Esophagus squamous epithelium (tissue), 5 donors: Measurements from ENCODE around the gene RIC8A. TPM values are rescaled to one million over a fixed set of nuclear protein-coding genes. Genes with fewer than 3 reads are reported as not detected.

Experiments used
- DNase-seq: peaks from one replicate; lab custom pipeline; 2025; lab: John Stamatoyannopoulos, UW
- H3K27ac ChIP-seq, 4 donors: fragments of 200-600 bp; sonication (generic); one replicate each; pipeline ENCODE4 v1.5.1; 2016 to 2019; ENCODE audit warnings: mild to moderate bottlenecking in 1 of 4
- H3K27me3 ChIP-seq, 4 donors: fragments of 200-600 bp; sonication (generic); 1 replicate in 3 of 4; 2 replicates in 1 of 4; pipeline versions ENCODE4 v1.5.1 to v1.6.0; 2017 to 2021; ENCODE audit warnings: antibody characterized with exemption in 1 of 4
- H3K36me3 ChIP-seq, 3 donors: fragments of 200-600 bp; sonication (generic); one replicate each; pipeline ENCODE4 v1.5.1; 2016 to 2019
- H3K4me1 ChIP-seq, 3 donors: fragments of 200-600 bp; sonication (generic); one replicate each; pipeline ENCODE4 v1.5.1; 2017 to 2019
- H3K4me3 ChIP-seq, 4 donors: fragments of 200-600 bp; sonication (generic); 1 replicate in 3 of 4; 2 replicates in 1 of 4; pipeline ENCODE4 v1.5.1; 2016 to 2019; ENCODE audit warnings: mild to moderate bottlenecking in 2 of 4, moderate library complexity in 1 of 4
- H3K9me3 ChIP-seq, 3 donors: fragments of 200-600 bp; sonication (generic); one replicate each; pipeline ENCODE4 v1.5.1; 2016 to 2019
- POLR2A ChIP-seq, 4 donors: fragments of 450-650 bp; IDR thresholded peaks; one replicate each; pipeline ENCODE4 v1.6.1; 2017; ENCODE audit warnings: antibody characterized with exemption in 4 of 4, mild to moderate bottlenecking in 4 of 4, moderate library complexity in 3 of 4
- WGBS, 2 donors: methylation state at CpG; one replicate each; pipeline ENCODE4 v1.1.5; 2018; 5-methylcytosine and 5-hydroxymethylcytosine counted together
- intact Hi-C: fragments of 100-400 bp; cut with DNase I; formaldehyde crosslinking; loops from one replicate; pipeline ENCODE4 v1.15.0; 2022
- total RNA-seq, 4 donors: library from RNA; depleted of rRNA; stranded (reverse); fragments of >200 nt; gene quantifications; one replicate each; pipeline ENCODE4 v1.1.0, GENCODE V29; 2016
- donor health status: DM: yes; HTN: yes; CAD: no.

The RIC8A gene
- total RNA-seq, 4 donors from 2014 or later, result 48.3 to 71.1 (median 60.2) TPM

DNA sequence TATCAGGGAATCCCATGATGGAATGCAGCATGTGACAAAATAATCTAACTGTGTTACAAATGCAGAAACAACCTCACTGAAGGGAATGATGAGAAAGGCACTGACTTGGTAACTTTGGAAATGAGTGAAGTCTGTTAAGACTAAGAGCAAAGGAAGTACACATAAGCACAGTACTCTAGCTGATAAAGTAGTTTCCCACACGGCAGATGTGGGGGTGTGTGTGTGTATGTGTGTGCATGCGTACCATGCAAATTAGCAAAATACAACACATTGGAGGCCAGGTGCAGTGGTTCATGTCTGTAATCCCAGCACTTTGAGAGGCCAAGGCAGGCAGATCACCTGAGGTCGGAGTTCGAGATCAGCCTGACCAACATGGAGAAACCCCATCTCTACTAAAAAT lies 54.1 kb downstream of the RIC8A start:
- no peak overlapping the region for H3K4me3 ChIP-seq
- TF ChIP-seq POLR2A (IDR thresholded peaks at IDR 0.05), result no peak
- WGBS, 2 donors, result 86 to 92% methylated on average over 4 of the region's 4 CpGs
- no peaks in the 10 kb centered on the region for H3K9me3 ChIP-seq
- intact Hi-C loops, result no loop called here
- no peak for DNase-seq
- no peaks in the 10 kb centered on the region for H3K4me1 ChIP-seq
- H3K27me3 ChIP-seq, result peaks cover 0 to 14% (median 0%) of the 10 kb centered on the region in 4 donors
- no peaks in the 10 kb centered on the region for H3K36me3 ChIP-seq
- H3K27ac ChIP-seq, result no peak overlapping the region

Other genes starting within 250 kb of the RIC8A start
- gene SCGB1C1, start 14.6 kb upstream of the RIC8A start, total RNA-seq, result not detected
- gene BET1L, start 309 bp upstream of the RIC8A start, total RNA-seq, result 10 to 100 TPM; 16.3 to 24.8 (median 17.1) TPM
- 1 to 10 TPM; 2.5 to 8.3 (median 6.1) TPM for gene SIRT3, start 28.6 kb downstream of the RIC8A start, total RNA-seq
- 100 to 1,000 TPM in 2 of 4 donors, 10 to 100 TPM in 2; 46.4 to 116 (median 105) TPM for gene PSMD13, start 29.3 kb downstream of the RIC8A start, total RNA-seq
- 1 to 10 TPM in 1 of 4 donors, under 1 TPM in 1, not detected in 2; 0.75 to 1.3 TPM for gene NLRP6, start 70.7 kb downstream of the RIC8A start, total RNA-seq
- gene PGGHG, start 81.4 kb downstream of the RIC8A start, total RNA-seq, result 10 to 100 TPM in 1 of 4 donors, 1 to 10 TPM in 3; 5.3 to 15.3 (median 5.9) TPM
- gene IFITM5, start 91.8 kb downstream of the RIC8A start, total RNA-seq, result not detected
- 10 to 100 TPM; 14.4 to 67.5 (median 50.3) TPM for gene IFITM2, start 100.1 kb downstream of the RIC8A start, total RNA-seq
- gene IFITM1, start 106.3 kb downstream of the RIC8A start, total RNA-seq, result 100 to 1,000 TPM in 1 of 4 donors, 10 to 100 TPM in 3; 26.3 to 133 (median 60.0) TPM
- 100 to 1,000 TPM in 2 of 4 donors, 10 to 100 TPM in 2; 45.3 to 159 (median 113) TPM for gene IFITM3, start 113.2 kb downstream of the RIC8A start, total RNA-seq
- gene B4GALNT4, start 161.8 kb downstream of the RIC8A start, total RNA-seq, result 1 to 10 TPM in 3 of 4 donors, under 1 TPM in 1; 0.97 to 7.9 (median 3.3) TPM
- gene PKP3, start 186.5 kb downstream of the RIC8A start, total RNA-seq, result 1,000 to 10,000 TPM in 1 of 4 donors, 100 to 1,000 TPM in 3; 314 to 1,016 (median 520) TPM
- 10 to 100 TPM; 15.5 to 35.1 (median 16.1) TPM for gene SIGIRR, start 207.3 kb downstream of the RIC8A start, total RNA-seq
- gene ANO9, start 234.3 kb downstream of the RIC8A start, total RNA-seq, result 10 to 100 TPM; 11.0 to 22.1 (median 16.2) TPM
- gene PTDSS2, start 242.6 kb downstream of the RIC8A start, total RNA-seq, result 10 to 100 TPM; 15.8 to 34.3 (median 22.8) TPM